Osteocyte (in vitro differentiated cells): ENCODE measurements around the gene SWSAP1. TPM values are rescaled to one million over a fixed set of nuclear protein-coding genes. Genes with fewer than 3 reads are reported as not detected.

Experiments used
- DNase-seq: peaks from one replicate; pipeline ENCODE4 v3.0.0; 2021; ENCODE audit warnings: mixed read lengths; ENCODE audit not compliant: unreplicated experiment; ENCODE audit errors: extremely low spot score
- H3K27ac Mint-ChIP-seq: one replicate; pipeline ENCODE4 v1.8.0; 2021; ENCODE audit warnings: mild to moderate bottlenecking, mixed read lengths; ENCODE audit not compliant: unreplicated experiment
- H3K27me3 Mint-ChIP-seq: one replicate; pipeline ENCODE4 v1.8.0; 2021; ENCODE audit warnings: mixed read lengths; ENCODE audit not compliant: unreplicated experiment
- H3K36me3 Mint-ChIP-seq: one replicate; pipeline ENCODE4 v1.8.0; 2021; ENCODE audit warnings: mixed read lengths; ENCODE audit not compliant: unreplicated experiment
- H3K4me1 Mint-ChIP-seq: one replicate; pipeline ENCODE4 v1.8.0; 2021; ENCODE audit warnings: mixed read lengths; ENCODE audit not compliant: unreplicated experiment
- H3K4me3 Mint-ChIP-seq: one replicate; pipeline ENCODE4 v1.8.0; 2021; ENCODE audit warnings: mild to moderate bottlenecking, moderate library complexity, mixed read lengths; ENCODE audit not compliant: unreplicated experiment
- H3K9me3 Mint-ChIP-seq: one replicate; pipeline ENCODE4 v1.8.0; 2021; ENCODE audit warnings: mixed read lengths; ENCODE audit not compliant: unreplicated experiment
- total RNA-seq: library from RNA; stranded (reverse); gene quantifications from 2 replicates; pipeline ENCODE4 v1.2.1, GENCODE V29; 2021
- TF ChIP-seq, protein P1 (sequence below): fragments of 200-600 bp; sonication (generic); IDR thresholded peaks from 2 replicates; pipeline ENCODE4 v1.5.0; 2021; ENCODE audit warnings: antibody characterized with exemption, mild to moderate bottlenecking, moderate library complexity

SWSAP1 gene
- total RNA-seq, 1 donor from 2014 or later, result 1.3 TPM

DNA sequence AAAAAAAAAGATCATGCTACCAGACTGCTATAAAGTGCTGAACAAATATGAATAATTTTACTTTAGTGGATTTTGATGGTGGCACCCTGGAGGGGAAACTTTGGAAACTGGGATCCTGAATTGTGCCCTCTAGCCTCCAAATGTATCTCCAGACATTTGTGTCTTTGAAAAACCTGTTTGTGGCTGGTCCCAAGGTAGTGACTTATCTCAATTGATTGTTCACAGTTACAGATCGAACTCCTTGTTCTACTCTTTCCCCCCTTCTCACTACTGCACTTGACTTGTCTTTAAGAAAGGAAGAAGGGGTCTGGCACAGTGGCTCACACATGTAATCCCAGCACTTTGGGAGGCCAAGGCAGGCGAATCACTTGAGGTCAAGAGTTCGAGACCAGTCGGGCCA lies 34.1 kb downstream of the SWSAP1 start:
- Mint-ChIP-seq H3K27ac (no peak overlapping the region), H3K36me3 (no peaks in the 10 kb centered on the region), H3K4me1 (peaks cover 2% of the 10 kb centered on the region), H3K4me3 (no peak overlapping the region), H3K9me3 (no peaks in the 10 kb centered on the region), H3K27me3 (peaks cover 7% of the 10 kb centered on the region)
- no peak for DNase-seq
- TF ChIP-seq, protein P1, sequence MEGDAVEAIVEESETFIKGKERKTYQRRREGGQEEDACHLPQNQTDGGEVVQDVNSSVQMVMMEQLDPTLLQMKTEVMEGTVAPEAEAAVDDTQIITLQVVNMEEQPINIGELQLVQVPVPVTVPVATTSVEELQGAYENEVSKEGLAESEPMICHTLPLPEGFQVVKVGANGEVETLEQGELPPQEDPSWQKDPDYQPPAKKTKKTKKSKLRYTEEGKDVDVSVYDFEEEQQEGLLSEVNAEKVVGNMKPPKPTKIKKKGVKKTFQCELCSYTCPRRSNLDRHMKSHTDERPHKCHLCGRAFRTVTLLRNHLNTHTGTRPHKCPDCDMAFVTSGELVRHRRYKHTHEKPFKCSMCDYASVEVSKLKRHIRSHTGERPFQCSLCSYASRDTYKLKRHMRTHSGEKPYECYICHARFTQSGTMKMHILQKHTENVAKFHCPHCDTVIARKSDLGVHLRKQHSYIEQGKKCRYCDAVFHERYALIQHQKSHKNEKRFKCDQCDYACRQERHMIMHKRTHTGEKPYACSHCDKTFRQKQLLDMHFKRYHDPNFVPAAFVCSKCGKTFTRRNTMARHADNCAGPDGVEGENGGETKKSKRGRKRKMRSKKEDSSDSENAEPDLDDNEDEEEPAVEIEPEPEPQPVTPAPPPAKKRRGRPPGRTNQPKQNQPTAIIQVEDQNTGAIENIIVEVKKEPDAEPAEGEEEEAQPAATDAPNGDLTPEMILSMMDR, result no peak

DNA sequence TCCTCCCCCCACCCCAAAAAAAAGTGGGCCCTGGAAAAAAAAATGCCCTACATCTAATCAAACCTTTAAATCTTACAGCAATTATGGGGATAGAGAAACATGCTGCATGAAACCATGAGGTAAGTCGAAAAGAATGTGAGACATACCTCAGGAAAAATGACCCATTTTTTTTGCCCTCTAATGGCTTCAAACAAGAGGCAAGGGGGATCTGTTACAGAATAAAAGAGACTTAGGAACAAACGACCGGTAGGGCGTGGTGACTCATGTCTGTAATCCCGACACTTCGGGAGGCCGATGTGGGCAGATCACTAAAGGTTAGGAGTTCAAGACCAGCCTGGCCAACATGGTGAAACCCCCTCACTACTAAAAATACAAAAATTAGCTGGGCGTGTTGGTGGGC lies 36.2 kb downstream of the SWSAP1 start:
- H3K4me3 Mint-ChIP-seq, result no peak overlapping the region
- no peaks in the 10 kb centered on the region for H3K4me1 Mint-ChIP-seq
- H3K9me3 Mint-ChIP-seq, result no peaks in the 10 kb centered on the region
- TF ChIP-seq, protein P1, result no peak
- no peak for DNase-seq
- H3K36me3 Mint-ChIP-seq, result no peaks in the 10 kb centered on the region
- H3K27ac Mint-ChIP-seq, result no peak overlapping the region
- H3K27me3 Mint-ChIP-seq, result peaks cover 7% of the 10 kb centered on the region

DNA sequence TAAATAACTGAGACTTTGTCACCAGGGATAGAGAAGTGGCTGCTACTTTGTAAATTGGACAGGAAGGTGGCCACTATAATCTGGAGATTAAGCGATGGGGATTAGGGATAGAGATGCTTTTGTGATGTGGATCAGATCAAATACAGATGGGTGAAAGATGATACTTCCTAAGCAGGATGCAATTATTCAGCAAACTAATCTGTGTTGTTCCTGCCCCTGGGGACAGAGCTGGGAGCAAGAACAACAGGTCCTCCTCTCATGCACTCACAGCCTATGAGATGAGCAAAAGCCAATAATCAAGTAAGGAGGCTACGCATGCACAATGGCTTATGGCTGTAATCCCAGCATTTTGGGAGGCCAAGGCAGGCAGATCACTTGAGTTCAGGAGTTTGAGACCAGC lies 40.1 kb downstream of the SWSAP1 start:
- no peaks in the 10 kb centered on the region for H3K36me3 Mint-ChIP-seq
- TF ChIP-seq, protein P1, result no peak
- H3K9me3 Mint-ChIP-seq, result no peaks in the 10 kb centered on the region
- DNase-seq, result no peak
- no peak overlapping the region for H3K27ac Mint-ChIP-seq
- no peak overlapping the region for H3K4me3 Mint-ChIP-seq
- H3K27me3 Mint-ChIP-seq, result peaks cover 27% of the 10 kb centered on the region
- H3K4me1 Mint-ChIP-seq, result peaks cover 8% of the 10 kb centered on the region

DNA sequence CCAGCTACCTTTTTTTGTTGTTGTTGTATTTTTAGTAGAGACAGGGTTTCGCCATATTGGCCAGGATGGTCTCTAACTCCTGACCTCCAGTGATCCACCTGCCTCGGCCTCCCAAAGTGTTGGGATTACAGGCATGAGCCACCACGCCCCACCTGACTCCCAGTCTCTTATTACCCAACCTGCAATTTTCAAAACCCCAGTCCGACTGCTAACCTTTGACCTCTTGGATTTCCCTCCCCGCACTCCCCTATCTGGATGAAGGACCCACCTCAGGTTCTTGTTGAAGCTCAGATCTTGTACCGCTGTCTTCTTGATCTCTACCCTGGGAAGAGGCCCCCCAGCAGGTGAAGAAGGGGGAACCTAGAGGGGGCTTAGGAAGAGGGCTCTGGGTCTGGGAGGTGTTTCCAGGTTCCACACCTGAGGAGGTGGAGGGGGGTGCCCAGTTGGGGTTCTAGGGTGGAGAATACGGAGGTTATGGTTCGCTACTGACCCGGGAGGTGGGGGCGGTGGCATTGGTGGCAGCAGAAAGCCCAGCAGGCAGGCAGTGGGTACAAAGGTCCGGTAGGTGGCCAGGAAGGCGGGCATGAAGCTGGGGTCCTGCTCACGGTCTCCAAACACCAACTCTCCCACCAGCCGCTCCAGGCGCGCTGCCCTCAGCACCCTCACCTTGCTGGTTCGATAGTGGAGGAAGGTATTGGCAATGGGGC lies 42.0 kb downstream of the SWSAP1 start:
- Mint-ChIP-seq H3K9me3 (no peaks in the 10 kb centered on the region), H3K27ac (no peak overlapping the region), H3K27me3 (peaks cover 26% of the 10 kb centered on the region), H3K4me1 (peaks cover 21% of the 10 kb centered on the region), H3K36me3 (no peaks in the 10 kb centered on the region), H3K4me3 (no peak overlapping the region)
- TF ChIP-seq, protein P1, result no peak
- no peak for DNase-seq

DNA sequence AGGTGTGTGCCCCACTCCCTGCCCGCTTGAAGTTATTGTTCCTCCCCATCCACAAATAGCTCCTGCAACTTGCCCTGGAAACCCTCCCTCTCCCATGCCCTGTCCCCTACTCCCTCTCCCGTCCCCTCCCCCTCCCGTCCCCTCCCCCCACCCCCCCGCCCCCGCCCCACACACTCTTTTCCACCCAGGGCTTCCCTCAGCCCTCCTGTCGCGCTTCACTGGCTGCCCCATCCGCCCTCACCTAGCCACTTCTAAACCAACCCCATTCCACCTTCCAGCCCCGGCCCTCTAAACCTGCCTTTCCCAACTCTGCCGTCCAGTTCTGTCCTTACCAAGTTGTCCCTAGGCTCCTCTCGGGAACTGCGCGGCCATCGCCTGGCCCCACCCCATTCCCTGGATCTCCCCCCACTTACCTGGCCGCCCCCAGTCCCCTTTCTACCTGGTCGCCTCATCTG lies 43.7 kb downstream of the SWSAP1 start:
- TF ChIP-seq, protein P1, result no peak
- H3K36me3 Mint-ChIP-seq, result no peaks in the 10 kb centered on the region
- no peaks in the 10 kb centered on the region for H3K9me3 Mint-ChIP-seq
- DNase-seq, result no peak
- H3K27ac Mint-ChIP-seq, result no peak overlapping the region
- peaks cover 29% of the 10 kb centered on the region for H3K4me1 Mint-ChIP-seq
- H3K27me3 Mint-ChIP-seq, result peaks cover 29% of the 10 kb centered on the region
- H3K4me3 Mint-ChIP-seq, result no peak overlapping the region
